ENCODE data around the gene DDA1. TPM values are rescaled to one million over a fixed set of nuclear protein-coding genes. Genes with fewer than 3 reads are reported as not detected.

DDA1 gene
- total RNA-seq, 4 donors from 2014 or later, result 16.4 to 30.7 (median 26.3) TPM

- TF ChIP-seq POLR2A (IDR thresholded peaks at IDR 0.05) (no peak), CTCF (IDR thresholded peaks at IDR 0.05) (no peak)
- DNase-seq (ENCODE audit: low spot score in 2 of 2), result no peak
- WGBS, 2 donors, result 92% methylated on average over 18 of the region's 18 CpGs
- H3K4me3 ChIP-seq (ENCODE audit: low read depth, poor library complexity, severe bottlenecking), result no peak overlapping the region
- intact Hi-C loops (cut with DNase I; ENCODE audit: low total_unique reads), result loop anchor here (10.0 kb wide), 1 partner anchor 81 kb away; no protein-coding TSS in a partner anchor
These were observed 23.8 kb upstream of the DDA1 start for GRCh38 chr19:17285415-17286135.

GRCh38 chr19:17286263-17286662 lies 23.1 kb upstream of the DDA1 start:
- DNase-seq (ENCODE audit: low spot score in 2 of 2), result no peak
- H3K4me3 ChIP-seq (ENCODE audit: low read depth, poor library complexity, severe bottlenecking), result no peak overlapping the region
- intact Hi-C loops (cut with DNase I; ENCODE audit: low total_unique reads), result loop anchor here (10.0 kb wide), 1 partner anchor 81 kb away; no protein-coding TSS in a partner anchor
- WGBS, 2 donors, result 75 to 98% methylated on average over 6 to 10 of the region's 11 CpGs
- TF ChIP-seq POLR2A (IDR thresholded peaks at IDR 0.05), result no peak
- no peak for TF ChIP-seq CTCF (IDR thresholded peaks at IDR 0.05)

- no peak for DNase-seq (ENCODE audit: low spot score in 2 of 2)
- TF ChIP-seq CTCF (IDR thresholded peaks at IDR 0.05) (no peak), POLR2A (IDR thresholded peaks at IDR 0.05) (no peak)
- no peak overlapping the region for H3K4me3 ChIP-seq (ENCODE audit: low read depth, poor library complexity, severe bottlenecking)
- intact Hi-C loops (cut with DNase I; ENCODE audit: low total_unique reads), result loop anchor here (10.0 kb wide), 1 partner anchor 82 kb away; no protein-coding TSS in a partner anchor
- WGBS, 2 donors, result 92% methylated on average over 9 of the region's 9 CpGs
These were observed 22.6 kb upstream of the DDA1 start for GRCh38 chr19:17286752-17287151.

GRCh38 chr19:17289489-17289888 lies 19.9 kb upstream of the DDA1 start:
- intact Hi-C loops (cut with DNase I; ENCODE audit: low total_unique reads), result loop anchor here (10.0 kb wide), 1 partner anchor 85 kb away; no protein-coding TSS in a partner anchor
- 29 to 32% methylated on average over 21 to 22 of the region's 22 CpGs for WGBS, 2 donors
- DNase-seq (ENCODE audit: low spot score in 2 of 2), result no peak
- TF ChIP-seq POLR2A (IDR thresholded peaks at IDR 0.05) (no peak), CTCF (IDR thresholded peaks at IDR 0.05) (no peak)
- no peak overlapping the region for H3K4me3 ChIP-seq (ENCODE audit: low read depth, poor library complexity, severe bottlenecking)

- 0 to 3% methylated on average over 18 to 21 of the region's 46 CpGs for WGBS, 2 donors
- TF ChIP-seq POLR2A (IDR thresholded peaks at IDR 0.05) (no peak), CTCF (IDR thresholded peaks at IDR 0.05) (no peak)
- H3K4me3 ChIP-seq (ENCODE audit: low read depth, poor library complexity, severe bottlenecking), result peak overlapping the region; percentile 6
- intact Hi-C loops (cut with DNase I; ENCODE audit: low total_unique reads), result loop anchor here (10.0 kb wide), 1 partner anchor 92 kb away; no protein-coding TSS in a partner anchor
- DNase-seq (ENCODE audit: low spot score in 2 of 2), result peak; percentile 65 to 93
These were observed 16.9 kb upstream of the DDA1 start for GRCh38 chr19:17292301-17293074.

Data from lower leg skin (tissue), 4 donors.